Measurements from ENCODE around the gene EME2. TPM values are rescaled to one million over a fixed set of nuclear protein-coding genes. Genes with fewer than 3 reads are reported as not detected.

EME2 gene
- total and polyA plus RNA-seq, 2 of the 13 experiments (the other 11 are each of a cell fraction or from before 2014, with no cell fraction given): 4.4 to 7.6 TPM

DNA sequence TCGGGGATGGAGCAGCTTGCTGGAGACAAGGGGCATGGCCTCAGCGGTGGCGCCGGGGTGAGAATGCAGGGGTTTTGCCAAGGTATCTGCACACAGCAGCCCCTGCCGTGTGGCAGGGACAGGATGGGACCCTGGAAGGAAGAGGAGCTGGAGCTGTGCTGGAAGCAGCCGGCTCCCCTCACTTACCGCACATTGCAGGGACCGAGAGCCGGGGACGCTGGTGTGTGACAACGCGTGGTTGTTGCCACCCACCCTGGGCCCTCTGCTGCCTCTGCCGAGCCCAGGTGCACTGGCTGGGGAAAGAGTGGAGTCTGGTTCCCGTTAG, 13.2 kb downstream of the EME2 start:
- H3K79me2 ChIP-seq (ENCODE audit: insufficient read depth, low read length): peaks cover 26% of the 10 kb centered on the region

More for the DNA sequence above, 13.2 kb downstream of the EME2 start:
- Histone ChIP-seq H3K36me3 (replicated peaks in 1 of 2; ENCODE audit: control insufficient read depth in 1 of 2, insufficient read depth in 2 of 2, low read length in 2 of 2) (peaks cover 4 to 7% of the 10 kb centered on the region in 2 experiments; a peak in 3 of 5 replicates), H3K4me3 (replicated peaks in 1 of 3; ENCODE audit: insufficient read depth in 1 of 3, low read depth in 2 of 3, low read length in 3 of 3) (no peak overlapping the region), H3K4me2 (ENCODE audit: low read depth, low read length) (no peak overlapping the region), H3K27me3 (ENCODE audit: control insufficient read depth in 1 of 2, insufficient read depth in 2 of 2, low read length in 2 of 2) (peaks cover 0 to 2% of the 10 kb centered on the region in 2 experiments; a peak in 1 of 5 replicates), H3K9ac (ENCODE audit: insufficient read depth, low read depth, low read length) (no peak overlapping the region), H3K4me1 (ENCODE audit: insufficient read depth, low read length) (peaks cover 16% of the 10 kb centered on the region), H3K27ac (ENCODE audit: extremely low read length, insufficient read depth, low read length) (no peak overlapping the region), H3K9me3 (ENCODE audit: low read length) (no peaks in the 10 kb centered on the region), H2AFZ (ENCODE audit: low read length) (no peak overlapping the region), H4K20me1 (ENCODE audit: insufficient read depth, low read length) (peaks cover 4% of the 10 kb centered on the region; the same call in 1 of the 2 replicates)
- ChIA-PET POLR2A (no interaction called here), CTCF (ENCODE audit: low intra/inter-chr PET ratio, low total read pairs) (no interaction called here)
- TF ChIP-seq NFE2L1 (CRISPR knock-in tag; IDR thresholded peaks at IDR 0.05; ENCODE audit: borderline replicate concordance): no peak
- TF ChIP-seq FOXC1 (CRISPR knock-in tag; IDR thresholded peaks at IDR 0.05; ENCODE audit: borderline replicate concordance): no peak
- TF ChIP-seq ZNF563 (CRISPR knock-in tag; IDR thresholded peaks at IDR 0.05): no peak
- no peak for TF ChIP-seq ZNF138 (CRISPR knock-in tag; IDR thresholded peaks at IDR 0.05; ENCODE audit: low read depth)
- no peak for TF ChIP-seq TAF15 (IDR thresholded peaks at IDR 0.05; ENCODE audit: low read depth, low read length, poor library complexity, severe bottlenecking)
- no peak for TF ChIP-seq AGO2 (optimal IDR thresholded peaks at IDR 0.05; ENCODE audit: low read depth, low read length)
- TF ChIP-seq, protein P1, sequence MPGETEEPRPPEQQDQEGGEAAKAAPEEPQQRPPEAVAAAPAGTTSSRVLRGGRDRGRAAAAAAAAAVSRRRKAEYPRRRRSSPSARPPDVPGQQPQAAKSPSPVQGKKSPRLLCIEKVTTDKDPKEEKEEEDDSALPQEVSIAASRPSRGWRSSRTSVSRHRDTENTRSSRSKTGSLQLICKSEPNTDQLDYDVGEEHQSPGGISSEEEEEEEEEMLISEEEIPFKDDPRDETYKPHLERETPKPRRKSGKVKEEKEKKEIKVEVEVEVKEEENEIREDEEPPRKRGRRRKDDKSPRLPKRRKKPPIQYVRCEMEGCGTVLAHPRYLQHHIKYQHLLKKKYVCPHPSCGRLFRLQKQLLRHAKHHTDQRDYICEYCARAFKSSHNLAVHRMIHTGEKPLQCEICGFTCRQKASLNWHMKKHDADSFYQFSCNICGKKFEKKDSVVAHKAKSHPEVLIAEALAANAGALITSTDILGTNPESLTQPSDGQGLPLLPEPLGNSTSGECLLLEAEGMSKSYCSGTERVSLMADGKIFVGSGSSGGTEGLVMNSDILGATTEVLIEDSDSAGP (CRISPR knock-in tag; IDR thresholded peaks at IDR 0.05; ENCODE audit: borderline replicate concordance): no peak
- TF ChIP-seq RNF2 (conservative IDR thresholded peaks at IDR 0.05; ENCODE audit: low read depth): no peak
- TF ChIP-seq, protein P2, sequence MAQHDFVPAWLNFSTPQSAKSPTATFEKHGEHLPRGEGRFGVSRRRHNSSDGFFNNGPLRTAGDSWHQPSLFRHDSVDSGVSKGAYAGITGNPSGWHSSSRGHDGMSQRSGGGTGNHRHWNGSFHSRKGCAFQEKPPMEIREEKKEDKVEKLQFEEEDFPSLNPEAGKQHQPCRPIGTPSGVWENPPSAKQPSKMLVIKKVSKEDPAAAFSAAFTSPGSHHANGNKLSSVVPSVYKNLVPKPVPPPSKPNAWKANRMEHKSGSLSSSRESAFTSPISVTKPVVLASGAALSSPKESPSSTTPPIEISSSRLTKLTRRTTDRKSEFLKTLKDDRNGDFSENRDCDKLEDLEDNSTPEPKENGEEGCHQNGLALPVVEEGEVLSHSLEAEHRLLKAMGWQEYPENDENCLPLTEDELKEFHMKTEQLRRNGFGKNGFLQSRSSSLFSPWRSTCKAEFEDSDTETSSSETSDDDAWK (CRISPR knock-in tag; IDR thresholded peaks at IDR 0.05): no peak
- TF ChIP-seq, protein P3, sequence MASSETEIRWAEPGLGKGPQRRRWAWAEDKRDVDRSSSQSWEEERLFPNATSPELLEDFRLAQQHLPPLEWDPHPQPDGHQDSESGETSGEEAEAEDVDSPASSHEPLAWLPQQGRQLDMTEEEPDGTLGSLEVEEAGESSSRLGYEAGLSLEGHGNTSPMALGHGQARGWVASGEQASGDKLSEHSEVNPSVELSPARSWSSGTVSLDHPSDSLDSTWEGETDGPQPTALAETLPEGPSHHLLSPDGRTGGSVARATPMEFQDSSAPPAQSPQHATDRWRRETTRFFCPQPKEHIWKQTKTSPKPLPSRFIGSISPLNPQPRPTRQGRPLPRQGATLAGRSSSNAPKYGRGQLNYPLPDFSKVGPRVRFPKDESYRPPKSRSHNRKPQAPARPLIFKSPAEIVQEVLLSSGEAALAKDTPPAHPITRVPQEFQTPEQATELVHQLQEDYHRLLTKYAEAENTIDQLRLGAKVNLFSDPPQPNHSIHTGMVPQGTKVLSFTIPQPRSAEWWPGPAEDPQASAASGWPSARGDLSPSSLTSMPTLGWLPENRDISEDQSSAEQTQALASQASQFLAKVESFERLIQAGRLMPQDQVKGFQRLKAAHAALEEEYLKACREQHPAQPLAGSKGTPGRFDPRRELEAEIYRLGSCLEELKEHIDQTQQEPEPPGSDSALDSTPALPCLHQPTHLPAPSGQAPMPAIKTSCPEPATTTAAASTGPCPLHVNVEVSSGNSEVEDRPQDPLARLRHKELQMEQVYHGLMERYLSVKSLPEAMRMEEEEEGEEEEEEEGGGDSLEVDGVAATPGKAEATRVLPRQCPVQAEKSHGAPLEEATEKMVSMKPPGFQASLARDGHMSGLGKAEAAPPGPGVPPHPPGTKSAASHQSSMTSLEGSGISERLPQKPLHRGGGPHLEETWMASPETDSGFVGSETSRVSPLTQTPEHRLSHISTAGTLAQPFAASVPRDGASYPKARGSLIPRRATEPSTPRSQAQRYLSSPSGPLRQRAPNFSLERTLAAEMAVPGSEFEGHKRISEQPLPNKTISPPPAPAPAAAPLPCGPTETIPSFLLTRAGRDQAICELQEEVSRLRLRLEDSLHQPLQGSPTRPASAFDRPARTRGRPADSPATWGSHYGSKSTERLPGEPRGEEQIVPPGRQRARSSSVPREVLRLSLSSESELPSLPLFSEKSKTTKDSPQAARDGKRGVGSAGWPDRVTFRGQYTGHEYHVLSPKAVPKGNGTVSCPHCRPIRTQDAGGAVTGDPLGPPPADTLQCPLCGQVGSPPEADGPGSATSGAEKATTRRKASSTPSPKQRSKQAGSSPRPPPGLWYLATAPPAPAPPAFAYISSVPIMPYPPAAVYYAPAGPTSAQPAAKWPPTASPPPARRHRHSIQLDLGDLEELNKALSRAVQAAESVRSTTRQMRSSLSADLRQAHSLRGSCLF (CRISPR knock-in tag; IDR thresholded peaks at IDR 0.05; ENCODE audit: borderline replicate concordance): no peak
- TF ChIP-seq ZNF33B (CRISPR knock-in tag; IDR thresholded peaks at IDR 0.05): no peak
- TF ChIP-seq RCOR2 (CRISPR knock-in tag; IDR thresholded peaks at IDR 0.05): no peak
- no peak for TF ChIP-seq HNRNPUL1 (IDR thresholded peaks at IDR 0.05; ENCODE audit: low read depth, low read length)
- TF ChIP-seq ZNF121 (CRISPR knock-in tag; IDR thresholded peaks at IDR 0.05): no peak
- no peak for TF ChIP-seq KDM3A (CRISPR knock-in tag; IDR thresholded peaks at IDR 0.05; ENCODE audit: low read depth)
- no peak for TF ChIP-seq ZNF317 (CRISPR knock-in tag; IDR thresholded peaks at IDR 0.05)
- BruUV-seq (replicated peaks): no TSS peak
- DNase-seq (ENCODE audit: low spot score): no peak
- ATAC-seq: no peak
- in situ Hi-C loops (cut with HindIII; ENCODE audit: extremely low pct_ligation_motif_present, low pct_unique_long_range_greater_than_20kb): no loop called here
- intact Hi-C loops (cut with micrococcal nuclease; ENCODE audit: unreplicated experiment): no loop called here
- FAIRE-seq: no peak
- 100% methylated on average over 1 of the region's 14 CpGs for WGBS (ENCODE audit: low lambda C conversion rate)

Measured in HepG2 (cell line).